ENCODE data around the gene ERICH6B.

The ERICH6B gene

DNA sequence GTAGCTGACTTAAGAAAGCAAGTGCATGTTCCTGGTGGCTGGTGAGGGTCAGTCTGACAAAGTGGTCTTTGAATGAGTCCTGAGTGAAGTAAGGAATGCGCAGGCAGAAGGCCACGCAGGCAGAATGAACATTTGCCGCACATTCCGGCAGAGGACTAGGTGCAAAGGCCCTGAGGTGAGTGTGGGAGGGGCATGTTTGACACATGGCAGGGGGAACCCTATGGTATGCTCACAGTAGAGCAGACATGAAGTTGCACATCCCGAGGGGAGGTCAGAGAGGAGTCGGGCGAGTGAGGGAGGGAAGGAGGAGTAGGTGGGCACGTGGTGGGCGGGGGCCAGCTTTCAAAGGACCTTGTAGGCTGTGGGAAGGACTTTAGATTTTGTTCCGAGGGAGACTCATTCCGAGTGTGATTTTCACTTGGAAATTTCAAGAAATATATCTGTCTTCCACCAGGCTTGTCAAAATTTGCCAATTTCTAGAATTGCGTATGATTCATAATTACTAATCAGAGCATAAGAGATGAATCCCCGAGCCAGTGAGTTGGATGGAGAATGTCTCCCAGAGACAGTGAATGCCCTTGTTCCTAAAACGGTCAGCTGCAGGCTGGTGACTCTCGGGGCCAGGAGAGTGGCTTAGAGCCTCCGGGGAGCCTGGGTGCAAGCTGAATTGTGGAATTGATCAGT lies 40.3 kb downstream of the ERICH6B start:
- ATAC-seq, result no peak; the same call in 2 of the 3 replicates
- no peak for TF ChIP-seq BACH2 (CRISPR knock-in tag; IDR thresholded peaks at IDR 0.05; ENCODE audit: borderline replicate concordance)
- TF ChIP-seq ARNTL (CRISPR knock-in tag; IDR thresholded peaks at IDR 0.05; ENCODE audit: borderline replicate concordance, low read depth), result no peak
- no peak for TF ChIP-seq OSR1 (CRISPR knock-in tag; IDR thresholded peaks at IDR 0.05)

DNA sequence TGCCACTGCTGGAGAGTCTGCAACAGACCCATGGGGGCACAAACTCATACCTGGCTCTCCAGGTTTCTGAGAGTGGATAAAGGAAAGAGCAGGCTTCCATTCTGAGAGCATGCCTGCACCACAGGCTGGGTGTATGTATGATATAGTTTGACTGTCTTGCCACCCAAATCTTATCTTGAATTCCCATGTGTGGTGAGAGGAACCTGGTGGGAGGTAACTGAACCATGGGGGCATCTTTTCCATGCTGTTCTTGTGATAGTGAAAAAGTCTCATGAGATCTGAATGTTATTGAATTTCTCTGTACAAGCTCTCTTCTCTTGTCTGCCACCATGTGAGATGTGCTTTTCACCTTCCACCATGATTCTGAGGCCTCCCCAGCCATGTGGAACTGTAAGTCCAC lies 50.2 kb downstream of the ERICH6B start:
- TF ChIP-seq, protein P1, sequence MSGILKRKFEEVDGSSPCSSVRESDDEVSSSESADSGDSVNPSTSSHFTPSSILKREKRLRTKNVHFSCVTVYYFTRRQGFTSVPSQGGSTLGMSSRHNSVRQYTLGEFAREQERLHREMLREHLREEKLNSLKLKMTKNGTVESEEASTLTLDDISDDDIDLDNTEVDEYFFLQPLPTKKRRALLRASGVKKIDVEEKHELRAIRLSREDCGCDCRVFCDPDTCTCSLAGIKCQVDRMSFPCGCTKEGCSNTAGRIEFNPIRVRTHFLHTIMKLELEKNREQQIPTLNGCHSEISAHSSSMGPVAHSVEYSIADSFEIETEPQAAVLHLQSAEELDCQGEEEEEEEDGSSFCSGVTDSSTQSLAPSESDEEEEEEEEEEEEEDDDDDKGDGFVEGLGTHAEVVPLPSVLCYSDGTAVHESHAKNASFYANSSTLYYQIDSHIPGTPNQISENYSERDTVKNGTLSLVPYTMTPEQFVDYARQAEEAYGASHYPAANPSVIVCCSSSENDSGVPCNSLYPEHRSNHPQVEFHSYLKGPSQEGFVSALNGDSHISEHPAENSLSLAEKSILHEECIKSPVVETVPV (CRISPR knock-in tag; IDR thresholded peaks at IDR 0.05), result no peak
- TF ChIP-seq GLIS3 (CRISPR knock-in tag; IDR thresholded peaks at IDR 0.05), result no peak
- TF ChIP-seq ZC3H10 (CRISPR knock-in tag; IDR thresholded peaks at IDR 0.05), result no peak
- no peak for TF ChIP-seq TOX (CRISPR knock-in tag; IDR thresholded peaks at IDR 0.05; ENCODE audit: borderline replicate concordance)
- TF ChIP-seq ZFP3 (CRISPR knock-in tag; IDR thresholded peaks at IDR 0.05), result no peak
- TF ChIP-seq, protein P2, sequence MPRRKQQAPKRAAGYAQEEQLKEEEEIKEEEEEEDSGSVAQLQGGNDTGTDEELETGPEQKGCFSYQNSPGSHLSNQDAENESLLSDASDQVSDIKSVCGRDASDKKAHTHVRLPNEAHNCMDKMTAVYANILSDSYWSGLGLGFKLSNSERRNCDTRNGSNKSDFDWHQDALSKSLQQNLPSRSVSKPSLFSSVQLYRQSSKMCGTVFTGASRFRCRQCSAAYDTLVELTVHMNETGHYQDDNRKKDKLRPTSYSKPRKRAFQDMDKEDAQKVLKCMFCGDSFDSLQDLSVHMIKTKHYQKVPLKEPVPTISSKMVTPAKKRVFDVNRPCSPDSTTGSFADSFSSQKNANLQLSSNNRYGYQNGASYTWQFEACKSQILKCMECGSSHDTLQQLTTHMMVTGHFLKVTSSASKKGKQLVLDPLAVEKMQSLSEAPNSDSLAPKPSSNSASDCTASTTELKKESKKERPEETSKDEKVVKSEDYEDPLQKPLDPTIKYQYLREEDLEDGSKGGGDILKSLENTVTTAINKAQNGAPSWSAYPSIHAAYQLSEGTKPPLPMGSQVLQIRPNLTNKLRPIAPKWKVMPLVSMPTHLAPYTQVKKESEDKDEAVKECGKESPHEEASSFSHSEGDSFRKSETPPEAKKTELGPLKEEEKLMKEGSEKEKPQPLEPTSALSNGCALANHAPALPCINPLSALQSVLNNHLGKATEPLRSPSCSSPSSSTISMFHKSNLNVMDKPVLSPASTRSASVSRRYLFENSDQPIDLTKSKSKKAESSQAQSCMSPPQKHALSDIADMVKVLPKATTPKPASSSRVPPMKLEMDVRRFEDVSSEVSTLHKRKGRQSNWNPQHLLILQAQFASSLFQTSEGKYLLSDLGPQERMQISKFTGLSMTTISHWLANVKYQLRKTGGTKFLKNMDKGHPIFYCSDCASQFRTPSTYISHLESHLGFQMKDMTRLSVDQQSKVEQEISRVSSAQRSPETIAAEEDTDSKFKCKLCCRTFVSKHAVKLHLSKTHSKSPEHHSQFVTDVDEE (CRISPR knock-in tag; IDR thresholded peaks at IDR 0.05), result no peak
- TF ChIP-seq PPARA (CRISPR knock-in tag; IDR thresholded peaks at IDR 0.05; ENCODE audit: borderline replicate concordance), result no peak
- no peak for ATAC-seq

DNA sequence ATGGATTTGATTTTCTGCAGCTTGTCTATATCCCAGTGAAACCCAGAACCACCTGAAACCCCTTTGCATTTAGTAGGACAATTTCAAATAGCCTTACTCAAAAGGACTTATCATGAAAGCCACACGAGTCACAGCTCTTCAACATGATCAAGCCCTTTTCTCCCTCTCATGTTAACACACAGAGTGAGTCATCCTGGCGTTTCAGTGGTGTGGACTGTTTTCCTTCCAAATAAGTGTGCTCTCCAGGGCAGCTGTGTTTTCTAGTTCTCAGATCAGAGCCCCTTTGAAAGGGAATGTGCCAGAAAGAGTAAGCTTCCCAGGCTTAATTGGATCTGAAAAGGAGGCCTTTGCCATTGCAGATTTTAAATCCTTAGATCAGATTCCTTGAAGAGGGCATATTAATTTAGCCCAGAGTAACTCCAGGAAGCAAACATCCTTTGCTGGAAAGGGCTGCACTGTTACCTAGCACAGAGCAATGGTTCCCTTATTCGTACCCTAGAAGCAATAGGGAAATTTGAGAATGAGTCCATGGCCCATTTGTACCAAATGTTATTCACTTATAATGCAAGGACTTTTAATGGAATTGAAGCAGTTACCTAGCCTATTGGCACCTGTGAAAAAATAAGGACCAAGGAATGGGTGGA lies 51.3 kb downstream of the ERICH6B start:
- no peak for TF ChIP-seq ZFP30 (CRISPR knock-in tag; IDR thresholded peaks at IDR 0.05)
- TF ChIP-seq ZNF70 (CRISPR knock-in tag; IDR thresholded peaks at IDR 0.05), result no peak
- no peak for TF ChIP-seq PPARA (CRISPR knock-in tag; IDR thresholded peaks at IDR 0.05; ENCODE audit: borderline replicate concordance)
- no peak for TF ChIP-seq OSR1 (CRISPR knock-in tag; IDR thresholded peaks at IDR 0.05)
- TF ChIP-seq, protein P3, sequence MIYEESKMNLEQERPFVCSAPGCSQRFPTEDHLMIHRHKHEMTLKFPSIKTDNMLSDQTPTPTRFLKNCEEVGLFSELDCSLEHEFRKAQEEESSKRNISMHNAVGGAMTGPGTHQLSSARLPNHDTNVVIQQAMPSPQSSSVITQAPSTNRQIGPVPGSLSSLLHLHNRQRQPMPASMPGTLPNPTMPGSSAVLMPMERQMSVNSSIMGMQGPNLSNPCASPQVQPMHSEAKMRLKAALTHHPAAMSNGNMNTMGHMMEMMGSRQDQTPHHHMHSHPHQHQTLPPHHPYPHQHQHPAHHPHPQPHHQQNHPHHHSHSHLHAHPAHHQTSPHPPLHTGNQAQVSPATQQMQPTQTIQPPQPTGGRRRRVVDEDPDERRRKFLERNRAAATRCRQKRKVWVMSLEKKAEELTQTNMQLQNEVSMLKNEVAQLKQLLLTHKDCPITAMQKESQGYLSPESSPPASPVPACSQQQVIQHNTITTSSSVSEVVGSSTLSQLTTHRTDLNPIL (CRISPR knock-in tag; IDR thresholded peaks at IDR 0.05; ENCODE audit: low read depth), result no peak
- TF ChIP-seq ISL1 (CRISPR knock-in tag; IDR thresholded peaks at IDR 0.05), result no peak
- TF ChIP-seq SNAI2 (CRISPR knock-in tag; IDR thresholded peaks at IDR 0.05), result no peak
- TF ChIP-seq ZFP3 (CRISPR knock-in tag; IDR thresholded peaks at IDR 0.05), result no peak
- TF ChIP-seq CSDC2 (CRISPR knock-in tag; IDR thresholded peaks at IDR 0.05), result no peak
- TF ChIP-seq, protein P1 (CRISPR knock-in tag; IDR thresholded peaks at IDR 0.05), result no peak
- no peak for TF ChIP-seq ESRRG (CRISPR knock-in tag; IDR thresholded peaks at IDR 0.05)
- TF ChIP-seq BACH2 (CRISPR knock-in tag; IDR thresholded peaks at IDR 0.05; ENCODE audit: borderline replicate concordance), result no peak
- no peak for TF ChIP-seq TOX (CRISPR knock-in tag; IDR thresholded peaks at IDR 0.05; ENCODE audit: borderline replicate concordance)
- TF ChIP-seq GLIS3 (CRISPR knock-in tag; IDR thresholded peaks at IDR 0.05), result no peak
- TF ChIP-seq, protein P4, sequence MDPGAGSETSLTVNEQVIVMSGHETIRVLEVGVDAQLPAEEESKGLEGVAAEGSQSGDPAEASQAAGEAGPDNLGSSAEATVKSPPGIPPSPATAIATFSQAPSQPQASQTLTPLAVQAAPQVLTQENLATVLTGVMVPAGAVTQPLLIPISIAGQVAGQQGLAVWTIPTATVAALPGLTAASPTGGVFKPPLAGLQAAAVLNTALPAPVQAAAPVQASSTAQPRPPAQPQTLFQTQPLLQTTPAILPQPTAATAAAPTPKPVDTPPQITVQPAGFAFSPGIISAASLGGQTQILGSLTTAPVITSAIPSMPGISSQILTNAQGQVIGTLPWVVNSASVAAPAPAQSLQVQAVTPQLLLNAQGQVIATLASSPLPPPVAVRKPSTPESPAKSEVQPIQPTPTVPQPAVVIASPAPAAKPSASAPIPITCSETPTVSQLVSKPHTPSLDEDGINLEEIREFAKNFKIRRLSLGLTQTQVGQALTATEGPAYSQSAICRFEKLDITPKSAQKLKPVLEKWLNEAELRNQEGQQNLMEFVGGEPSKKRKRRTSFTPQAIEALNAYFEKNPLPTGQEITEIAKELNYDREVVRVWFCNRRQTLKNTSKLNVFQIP (CRISPR knock-in tag; IDR thresholded peaks at IDR 0.05; ENCODE audit: borderline replicate concordance, low read depth), result no peak
- TF ChIP-seq RARB (CRISPR knock-in tag; IDR thresholded peaks at IDR 0.05), result no peak
- TF ChIP-seq, protein P2 (CRISPR knock-in tag; IDR thresholded peaks at IDR 0.05), result no peak
- TF ChIP-seq ZNF8 (CRISPR knock-in tag; IDR thresholded peaks at IDR 0.05), result no peak
- TF ChIP-seq ARNTL (CRISPR knock-in tag; IDR thresholded peaks at IDR 0.05; ENCODE audit: borderline replicate concordance, low read depth), result no peak
- ATAC-seq, result peak; percentile 61

All from SK-N-SH treated with all-trans-retinoic acid at 6 μM for 48 hours (cell line).